ENCODE results near the gene ZNF667. TPM values are rescaled to one million over a fixed set of nuclear protein-coding genes. Genes with fewer than 3 reads are reported as not detected.
A peak's percentile ranks its signal among the peaks of the same experiment; 100 is the strongest.

The ZNF667 gene
- total RNA-seq, 1 donor: 5.8 TPM

GRCh38 chr19:56393119-56394012 is 83.8 kb downstream of the ZNF667 start, which contains the start of gene ZNF582:
ZNF582 (minus strand) TSS chr19:56393534; CDS start chr19:56391752, 1,782 bp downstream.
- Histone ChIP-seq H3K36me3 (ENCODE audit: insufficient read depth, low read length) (no peaks in the 10 kb centered on the region), H4K20me1 (ENCODE audit: insufficient read depth, low read length) (no peaks in the 10 kb centered on the region), H3K4me1 (ENCODE audit: insufficient read depth, low read length) (peaks cover 6% of the 10 kb centered on the region), H3K4me3 (ENCODE audit: insufficient read depth, low read length) (peak within 1 kb of the TSS; percentile 79), H3K9me3 (ENCODE audit: low read depth, low read length) (no peaks in the 10 kb centered on the region), H3K27ac (ENCODE audit: low read depth, low read length) (peak within 1 kb of the TSS; percentile 73), H3K79me2 (ENCODE audit: insufficient read depth, low read length) (no peaks in the 10 kb centered on the region), H2AFZ (ENCODE audit: low read length) (peak within 1 kb of the TSS; percentile 100), H3K27me3 (ENCODE audit: insufficient read depth, low read length) (no peaks in the 10 kb centered on the region), H3K4me2 (ENCODE audit: insufficient read depth, low read length) (peak within 1 kb of the TSS; percentile 82)
- peak; percentile 81 for TF ChIP-seq CTCF (IDR thresholded peaks at IDR 0.05; ENCODE audit: extremely low read depth, low read depth, low read length)
- peak; percentile 99 for DNase-seq (ENCODE audit: insufficient read length, low spot score, missing footprints)

Other genes with a start within 250 kb of the ZNF667 start
- not detected in 2 replicates for gene EDDM13, start 204.6 kb downstream of the ZNF667 start, total RNA-seq
- 4.3 and 6.8 TPM in 2 replicates for gene ZSCAN5A, start 162.5 kb downstream of the ZNF667 start, total RNA-seq
- gene ZNF582, start 83.8 kb downstream of the ZNF667 start, total RNA-seq: 2.2 and 3.2 TPM in 2 replicates
- 7.6 and 10.3 TPM in 2 replicates for gene ZNF583, start 73.0 kb downstream of the ZNF667 start, total RNA-seq
- gene ZNF471, start 30.5 kb upstream of the ZNF667 start, total RNA-seq: 4.7 and 5.1 TPM in 2 replicates
- gene ZFP28, start 61.6 kb upstream of the ZNF667 start, total RNA-seq: 7.6 and 7.7 TPM in 2 replicates
- 4.7 TPM in 2 replicates for gene ZNF470, start 90.1 kb upstream of the ZNF667 start, total RNA-seq
- gene ZNF71, start 118.0 kb upstream of the ZNF667 start, total RNA-seq: 7.2 and 8.5 TPM in 2 replicates
- gene SMIM17, start 165.8 kb upstream of the ZNF667 start, total RNA-seq: under 0.01 TPM in 1 of 2 replicates, not detected in the other
- gene ZNF835, start 194.4 kb upstream of the ZNF667 start, total RNA-seq: 0.29 and 0.72 TPM in 2 replicates